ELF-1 (cell line): ENCODE data around the gene GSTM5.
"Not testable (repeated sequence)": the region's sequence is repeated elsewhere in the genome, so short reads cannot be mapped to it uniquely, and the experiment has no call there.

Source experiments
- DNase-seq: peaks from one replicate; pipeline ENCODE4 v3.0.0-alpha.2; 2016; ENCODE audit warnings: low read depth, low spot score

The GSTM5 gene

DNA sequence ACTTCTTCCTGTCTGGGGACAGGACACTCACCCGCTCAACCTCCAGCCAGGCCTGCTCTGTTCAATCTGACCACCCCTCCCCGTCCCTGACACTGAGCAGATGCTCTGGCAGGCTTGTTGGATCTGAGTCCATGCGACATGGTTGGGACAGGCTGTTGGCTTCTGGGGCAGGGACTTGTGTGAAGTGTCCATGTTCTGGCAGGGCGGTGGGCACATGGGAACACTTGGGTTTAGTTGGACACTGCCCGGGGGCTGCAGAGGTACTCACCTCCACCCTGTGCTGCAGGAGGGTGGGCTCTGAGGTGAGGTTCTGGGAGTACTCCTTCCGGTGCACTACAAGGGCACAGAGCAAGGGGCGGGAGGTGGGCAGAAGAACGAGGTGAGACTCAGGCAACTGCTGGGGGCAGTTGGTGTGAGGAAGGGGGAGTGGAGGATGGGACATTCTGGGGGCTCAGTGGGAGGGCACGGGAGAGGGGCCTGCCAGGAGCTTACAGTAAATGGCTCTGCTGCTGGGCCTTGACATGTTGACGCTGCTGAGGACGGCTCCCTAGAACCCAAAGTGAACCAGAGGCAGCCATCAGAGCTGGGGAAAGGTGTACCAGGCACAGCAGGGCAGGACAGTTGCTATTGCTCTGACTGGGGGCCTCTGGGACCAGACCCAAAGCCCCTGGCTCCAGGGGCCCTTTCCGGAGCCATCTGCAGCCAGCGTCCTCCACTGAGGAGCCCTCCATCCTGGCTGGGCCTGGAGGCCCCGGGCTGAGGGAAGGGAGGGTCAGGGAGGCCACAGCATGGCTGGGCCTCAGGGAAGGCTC is 49.4 kb downstream of the GSTM5 start:
- peak; percentile 27 for DNase-seq

DNA sequence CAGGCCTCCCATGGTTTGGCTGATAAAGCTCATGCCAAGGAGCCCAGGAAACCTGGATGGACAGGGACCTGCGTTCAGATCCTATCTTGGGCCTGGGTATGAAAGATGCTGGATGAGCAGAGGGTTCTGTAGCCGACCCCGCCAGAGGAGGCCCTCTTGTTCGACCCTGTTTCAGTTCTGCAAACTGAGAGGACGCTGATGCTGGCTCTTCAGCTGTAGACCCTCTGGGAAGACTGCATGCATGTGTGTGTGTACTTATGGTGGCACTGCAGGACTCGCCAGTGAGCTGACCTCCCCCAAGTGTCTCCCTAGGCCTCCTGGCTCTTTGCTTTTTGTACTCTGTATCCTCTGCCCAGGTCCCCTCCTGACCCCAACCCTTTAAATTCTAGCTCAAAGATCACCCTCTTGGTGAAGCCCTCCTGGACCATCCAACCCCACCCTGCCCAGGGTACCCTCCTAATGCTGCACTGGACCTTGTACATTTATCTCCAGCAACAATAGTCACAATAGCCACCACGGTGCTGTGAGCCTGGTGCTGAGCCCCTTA is 50.1 kb downstream of the GSTM5 start:
- DNase-seq: no peak

DNA sequence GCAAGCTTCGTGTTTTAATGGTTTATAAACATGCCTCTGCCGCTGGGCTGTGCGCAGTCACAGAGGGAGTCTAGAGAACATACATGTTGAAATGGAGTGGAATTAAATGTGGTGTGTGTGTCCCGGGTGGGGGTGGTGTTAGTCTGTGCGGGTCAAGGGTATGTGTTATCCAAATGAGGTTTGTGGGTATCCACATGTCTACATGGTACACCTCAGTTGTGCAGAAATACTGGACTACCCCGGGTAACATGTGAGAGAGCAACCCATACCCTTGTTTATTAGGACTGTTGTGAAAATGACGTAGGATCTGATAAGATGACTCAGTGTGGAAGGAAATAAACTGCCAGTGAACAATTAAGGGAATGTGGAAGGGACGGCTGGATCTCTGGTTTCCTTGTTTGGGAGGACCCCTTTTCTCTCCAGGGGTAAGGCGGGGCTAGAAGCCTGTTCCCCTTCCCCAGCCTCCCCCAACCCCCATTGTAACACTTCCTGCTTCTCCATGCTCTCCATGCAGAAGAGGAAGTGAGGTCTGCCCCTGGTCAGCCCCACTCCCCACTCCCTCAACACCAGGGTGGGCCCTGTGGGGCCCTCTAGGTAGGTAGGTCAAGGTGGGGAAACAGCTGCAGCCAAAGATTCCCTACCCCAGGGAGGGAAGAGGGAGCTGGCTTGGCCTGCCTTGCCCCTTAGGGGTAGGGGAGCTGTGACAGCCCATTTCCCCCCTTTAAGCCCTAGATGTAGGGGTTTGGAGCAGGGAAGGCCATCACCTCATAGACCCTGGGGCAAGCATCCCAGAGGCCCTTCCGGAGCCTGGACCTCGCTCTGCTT is 51.0 kb downstream of the GSTM5 start:
- no peak for DNase-seq

DNA sequence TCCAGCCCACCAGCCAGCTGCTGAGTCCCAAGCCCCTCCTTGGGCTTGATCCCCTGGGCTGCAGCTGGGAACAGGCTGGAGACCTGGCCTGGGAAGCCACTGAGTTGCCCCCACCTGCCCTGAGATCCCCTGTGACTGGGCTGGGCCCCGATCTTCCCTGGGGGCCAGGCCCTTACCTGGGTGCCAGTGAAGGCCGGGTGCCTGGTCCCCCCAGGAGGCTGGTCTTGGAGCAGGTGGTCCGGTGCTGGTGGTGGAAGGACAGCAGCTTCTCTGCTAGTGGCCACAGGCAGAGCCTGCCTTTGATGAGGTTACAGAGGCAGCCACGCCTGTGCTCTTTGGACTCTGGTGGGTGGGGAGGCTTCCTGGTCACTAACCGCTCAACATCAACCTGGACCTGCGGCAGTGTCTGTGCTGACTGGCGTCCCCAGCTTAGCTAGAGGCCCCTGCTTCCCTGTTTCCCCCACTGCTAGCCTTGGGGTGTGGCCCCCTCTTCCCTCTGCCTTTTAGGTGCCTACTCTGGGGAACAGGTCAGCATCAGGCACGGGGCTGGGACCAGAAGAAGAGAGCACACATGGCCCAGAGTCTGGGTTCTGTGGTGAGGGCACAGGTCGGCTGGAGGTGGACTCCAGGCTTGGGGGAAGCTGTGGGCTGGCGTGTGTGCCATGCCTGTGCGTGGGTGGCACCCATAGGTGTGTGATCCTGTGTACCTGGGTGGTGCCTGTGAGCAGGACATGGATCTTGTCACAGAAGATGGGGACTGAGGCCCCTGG is 51.8 kb downstream of the GSTM5 start, which contains the start of gene EPS8L3:
EPS8L3 (minus strand) TSS at position 278 of the 770 bp plus-strand sequence. CDS start 2,174 bp downstream, outside the sequence.
- DNase-seq: no peak

DNA sequence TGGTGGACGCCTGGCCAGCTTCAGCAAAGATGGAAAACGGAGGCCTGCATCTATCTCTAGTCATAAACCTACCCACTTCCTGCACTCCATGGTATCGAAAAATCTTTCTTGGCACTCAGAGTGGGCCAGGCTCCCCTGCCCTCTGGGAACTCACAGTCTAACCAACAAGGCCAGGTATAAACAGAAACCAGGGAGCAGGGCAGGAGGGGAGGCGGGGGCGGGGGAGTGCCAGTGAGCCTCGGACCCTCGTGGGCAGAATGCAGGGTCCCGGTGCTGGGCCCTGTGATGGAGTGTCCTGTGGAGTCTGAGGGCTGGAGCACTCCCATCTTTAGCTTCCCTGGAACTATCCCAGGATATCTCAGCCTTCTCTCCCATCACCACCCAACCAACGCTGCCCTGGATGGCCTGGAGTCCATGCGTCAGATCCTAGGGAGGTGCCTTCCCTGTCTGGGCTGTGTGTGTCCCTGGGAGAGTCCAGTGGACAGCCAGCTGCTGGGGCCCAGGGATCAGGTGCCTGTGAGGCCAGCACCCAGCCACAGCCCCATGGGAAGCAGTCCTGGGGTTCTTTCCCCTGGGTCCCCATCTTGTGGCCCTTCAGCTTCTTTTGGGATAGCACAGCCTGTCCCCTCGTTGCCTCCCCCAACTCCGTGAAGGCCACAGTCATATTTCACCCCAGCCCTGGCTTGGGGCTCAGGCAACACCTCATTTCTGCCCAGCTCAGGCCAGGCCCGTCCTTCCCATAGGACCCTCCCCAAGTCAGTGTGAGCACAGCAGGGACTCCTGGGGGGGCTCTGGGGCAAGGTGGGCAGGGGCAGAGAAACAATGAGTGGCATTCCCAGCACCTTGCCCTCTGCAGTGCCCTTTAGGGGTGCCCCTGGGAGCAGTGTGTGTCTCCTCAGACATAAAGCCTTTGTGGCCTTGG is 52.8 kb downstream of the GSTM5 start:
- DNase-seq: no peak

DNA sequence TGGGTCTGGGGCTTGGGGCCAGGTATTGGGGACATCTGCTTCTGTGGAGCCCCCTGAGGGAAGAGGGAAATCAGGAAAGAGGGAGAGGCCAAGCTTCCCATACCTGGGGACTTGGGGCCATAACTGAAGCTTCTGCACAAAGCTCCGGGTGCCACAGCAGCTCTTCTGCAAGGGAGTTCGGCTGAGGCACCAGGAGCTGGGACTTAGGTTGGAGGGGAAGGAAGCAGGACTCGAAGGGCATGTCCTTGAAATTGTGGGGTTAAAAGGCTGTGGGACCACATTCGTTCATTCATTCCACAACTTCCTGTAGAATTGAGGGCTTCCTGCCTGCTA is 53.4 kb downstream of the GSTM5 start:
- DNase-seq: no peak

DNA sequence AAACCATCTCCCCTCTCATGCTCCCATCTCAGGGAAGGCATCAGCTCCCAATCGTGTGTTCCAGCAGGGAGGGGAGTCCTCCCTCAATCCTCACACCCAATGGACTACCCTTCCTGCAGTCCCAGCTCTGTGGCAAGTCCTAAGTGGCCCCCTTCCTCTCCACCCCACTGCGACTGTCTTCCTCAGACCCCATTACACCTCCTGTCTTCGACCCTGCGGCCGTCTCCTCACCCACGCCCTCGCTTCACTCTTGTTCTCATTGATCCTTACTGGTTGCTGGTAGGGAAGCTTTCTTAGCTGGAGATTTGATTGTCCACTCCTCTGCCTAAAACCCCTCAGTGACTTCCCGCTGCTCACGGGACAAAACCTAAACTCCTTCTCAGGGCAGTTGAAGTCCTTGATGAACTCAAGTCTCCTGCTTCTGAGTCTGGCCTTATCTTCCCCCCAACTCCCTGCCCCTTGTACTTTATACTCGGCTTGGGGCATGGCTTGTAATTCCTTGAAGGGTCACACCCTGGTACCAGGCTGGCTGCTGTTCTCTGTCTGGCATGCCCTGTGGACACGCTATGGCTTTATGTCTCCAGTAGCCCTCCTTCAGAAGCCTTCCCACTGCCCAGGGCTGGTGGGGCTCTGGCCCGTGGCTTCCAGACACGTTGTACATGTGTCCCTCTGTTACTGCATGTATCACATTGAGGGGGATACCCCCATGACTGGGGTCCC is 54.0 kb downstream of the GSTM5 start:
- no peak for DNase-seq

DNA sequence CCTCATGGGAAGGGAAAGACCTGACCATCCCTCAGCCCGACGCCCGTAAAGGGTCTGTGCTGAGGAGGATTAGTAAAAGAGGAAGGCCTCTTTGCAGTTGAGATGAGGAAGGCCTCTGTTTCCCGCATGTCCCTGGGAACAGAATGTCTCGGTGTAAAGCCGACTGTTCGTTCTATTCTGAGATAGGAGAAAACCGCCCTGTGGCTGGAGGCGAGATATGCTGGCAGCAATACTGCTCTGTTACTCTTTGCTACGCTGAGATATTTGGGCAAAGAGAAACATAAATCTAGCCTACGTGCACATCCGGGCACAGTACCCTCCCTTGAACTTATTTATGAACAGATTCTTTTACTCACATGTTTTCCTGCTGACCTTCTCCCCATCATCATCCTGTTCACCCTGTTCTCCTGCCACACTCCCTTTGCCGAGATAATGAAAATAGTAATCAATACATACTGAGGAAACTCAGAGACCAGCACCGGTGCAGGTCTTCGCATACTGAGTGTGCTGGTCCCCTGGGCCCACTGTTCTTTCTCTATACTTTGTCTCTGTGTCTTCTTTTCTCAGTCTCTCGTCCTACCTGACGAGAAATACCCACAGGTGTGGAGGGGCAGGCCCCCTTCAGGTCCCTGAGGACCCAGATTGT is 55.1 kb downstream of the GSTM5 start:
- not testable (repeated sequence) for DNase-seq
